Measurements from ENCODE around the gene DMXL1.
"Not testable (repeated sequence)": the region's sequence is repeated elsewhere in the genome, so short reads cannot be mapped to it uniquely, and the experiment has no call there.

DMXL1 gene

DNA sequence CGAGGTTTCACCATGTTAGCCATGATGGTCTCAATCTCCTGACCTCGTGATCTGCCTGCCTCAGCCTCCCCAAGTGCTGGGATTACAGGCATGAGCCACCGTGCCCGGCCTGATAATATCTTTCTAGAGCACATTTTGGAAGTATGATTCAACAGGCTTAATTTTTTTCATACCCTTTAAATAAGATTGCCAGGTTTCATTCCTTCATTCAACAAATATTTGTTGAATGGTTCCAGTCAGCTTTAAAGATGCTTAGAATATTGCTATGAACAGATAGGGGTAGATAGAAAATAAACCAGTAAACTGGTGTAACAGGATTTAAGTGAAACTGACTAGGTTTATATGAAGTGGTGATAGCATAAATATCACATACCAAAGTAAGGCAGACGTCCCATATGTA, 41.3 kb downstream of the DMXL1 start:
- DNase-seq = no peak
- Histone ChIP-seq H3K36me3 (ENCODE audit: control insufficient read depth in 4 of 4, insufficient read depth in 4 of 4, low read length in 3 of 4) (peaks cover 12 to 32% (median 16%) of the 10 kb centered on the region in 4 experiments), H3K4me1 (ENCODE audit: control extremely low read depth in 1 of 4, control insufficient read depth in 4 of 4, insufficient read depth in 4 of 4, low read length in 3 of 4) (no peaks in the 10 kb centered on the region), H3K9me3 (ENCODE audit: control extremely low read depth in 1 of 5, control insufficient read depth in 4 of 5, insufficient read depth in 2 of 5, low read depth in 1 of 5, low read length in 4 of 5) (no peaks in the 10 kb centered on the region), H3K27ac (ENCODE audit: insufficient read depth in 1 of 2, low read depth in 1 of 2, low read length in 2 of 2, poor library complexity in 1 of 2, severe bottlenecking in 2 of 2) (no peak overlapping the region), H3K27me3 (replicated peaks in 2 of 5; ENCODE audit: control insufficient read depth in 4 of 5, insufficient read depth in 5 of 5, low read length in 4 of 5) (no peaks in the 10 kb centered on the region), H3K4me3 (ENCODE audit: control insufficient read depth in 1 of 7, extremely low read depth in 1 of 7, insufficient read depth in 4 of 7, low read depth in 2 of 7, low read length in 6 of 7) (no peak overlapping the region)
- 91% methylated on average over 3 of the region's 5 CpGs for WGBS (ENCODE audit: insufficient coverage)
- CTCF ChIA-PET = interaction anchor here (0.6 to 1.0 kb wide), 2 partner anchors 43 to 63 kb away, joined by 3 read pairs; no protein-coding TSS in a partner anchor
- POLR2A ChIA-PET = no interaction called here

DNA sequence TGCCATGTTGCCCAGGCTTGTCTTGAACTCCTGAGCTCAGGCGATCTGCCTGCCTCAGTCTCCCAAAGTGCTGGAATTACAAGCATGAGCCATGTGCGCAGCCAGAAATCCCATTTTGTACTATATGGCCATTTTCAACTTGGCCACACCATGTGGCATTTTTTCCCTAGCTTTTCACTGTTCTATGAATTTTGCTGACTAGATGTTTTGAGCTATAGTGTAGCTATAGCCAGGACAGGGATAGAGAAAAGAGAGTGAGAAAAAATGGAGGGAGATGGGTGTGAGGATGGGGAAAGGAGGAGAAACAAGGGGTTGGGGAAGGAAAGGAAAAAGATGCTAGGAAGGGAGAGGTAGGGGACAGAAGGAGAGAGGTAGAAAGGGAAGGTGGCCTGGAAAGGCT, 46.4 kb downstream of the DMXL1 start:
- CTCF ChIA-PET = interaction anchor here (1.2 kb wide), 1 partner anchor 315 kb away, joined by 4 read pairs; no protein-coding TSS in a partner anchor
- Histone ChIP-seq H3K4me1 (ENCODE audit: control extremely low read depth in 1 of 4, control insufficient read depth in 4 of 4, insufficient read depth in 4 of 4, low read length in 3 of 4) (no peaks in the 10 kb centered on the region), H3K4me3 (ENCODE audit: control insufficient read depth in 1 of 7, extremely low read depth in 1 of 7, insufficient read depth in 4 of 7, low read depth in 2 of 7, low read length in 6 of 7) (no peak overlapping the region), H3K27me3 (replicated peaks in 2 of 5; ENCODE audit: control insufficient read depth in 4 of 5, insufficient read depth in 5 of 5, low read length in 4 of 5) (no peaks in the 10 kb centered on the region), H3K9me3 (ENCODE audit: control extremely low read depth in 1 of 5, control insufficient read depth in 4 of 5, insufficient read depth in 2 of 5, low read depth in 1 of 5, low read length in 4 of 5) (no peaks in the 10 kb centered on the region), H3K36me3 (ENCODE audit: control insufficient read depth in 4 of 4, insufficient read depth in 4 of 4, low read length in 3 of 4) (peaks cover 14 to 56% (median 33%) of the 10 kb centered on the region in 4 experiments), H3K27ac (ENCODE audit: insufficient read depth in 1 of 2, low read depth in 1 of 2, low read length in 2 of 2, poor library complexity in 1 of 2, severe bottlenecking in 2 of 2) (no peak overlapping the region)
- DNase-seq = no peak
- POLR2A ChIA-PET = no interaction called here
- WGBS (ENCODE audit: insufficient coverage) = 88% methylated on average over 1 of the region's 2 CpGs

DNA sequence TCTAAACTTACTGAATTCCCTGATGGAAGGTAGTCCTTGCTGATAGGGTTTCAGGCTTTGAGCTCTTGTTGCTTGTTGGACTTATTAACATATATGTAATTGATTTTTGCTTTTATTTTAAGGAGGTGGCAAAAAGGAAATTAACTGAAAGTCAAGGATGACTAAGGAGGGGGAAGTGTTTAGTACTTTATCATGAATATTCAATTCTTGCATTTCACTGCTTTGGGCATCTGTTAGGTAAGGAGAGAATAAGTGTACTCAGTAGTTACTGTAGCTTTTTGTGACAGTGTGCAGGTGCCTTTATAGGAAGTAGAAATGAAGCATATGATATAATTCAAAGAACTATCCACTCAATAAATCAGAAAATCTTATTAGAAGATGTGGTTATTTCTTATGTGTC, 47.1 kb downstream of the DMXL1 start:
- ChIA-PET CTCF (no interaction called here), POLR2A (no interaction called here)
- H3K4me1 ChIP-seq (ENCODE audit: control extremely low read depth in 1 of 4, control insufficient read depth in 4 of 4, insufficient read depth in 4 of 4, low read length in 3 of 4) = no peaks in the 10 kb centered on the region
- no peak overlapping the region for H3K4me3 ChIP-seq (ENCODE audit: control insufficient read depth in 1 of 7, extremely low read depth in 1 of 7, insufficient read depth in 4 of 7, low read depth in 2 of 7, low read length in 6 of 7)
- H3K27me3 ChIP-seq (replicated peaks in 2 of 5; ENCODE audit: control insufficient read depth in 4 of 5, insufficient read depth in 5 of 5, low read length in 4 of 5) = no peaks in the 10 kb centered on the region
- no peak overlapping the region for H3K27ac ChIP-seq (ENCODE audit: insufficient read depth in 1 of 2, low read depth in 1 of 2, low read length in 2 of 2, poor library complexity in 1 of 2, severe bottlenecking in 2 of 2)
- H3K9me3 ChIP-seq (ENCODE audit: control extremely low read depth in 1 of 5, control insufficient read depth in 4 of 5, insufficient read depth in 2 of 5, low read depth in 1 of 5, low read length in 4 of 5) = no peaks in the 10 kb centered on the region
- peaks cover 14 to 54% (median 31%) of the 10 kb centered on the region in 4 experiments for H3K36me3 ChIP-seq (ENCODE audit: control insufficient read depth in 4 of 4, insufficient read depth in 4 of 4, low read length in 3 of 4)
- DNase-seq = no peak

DNA sequence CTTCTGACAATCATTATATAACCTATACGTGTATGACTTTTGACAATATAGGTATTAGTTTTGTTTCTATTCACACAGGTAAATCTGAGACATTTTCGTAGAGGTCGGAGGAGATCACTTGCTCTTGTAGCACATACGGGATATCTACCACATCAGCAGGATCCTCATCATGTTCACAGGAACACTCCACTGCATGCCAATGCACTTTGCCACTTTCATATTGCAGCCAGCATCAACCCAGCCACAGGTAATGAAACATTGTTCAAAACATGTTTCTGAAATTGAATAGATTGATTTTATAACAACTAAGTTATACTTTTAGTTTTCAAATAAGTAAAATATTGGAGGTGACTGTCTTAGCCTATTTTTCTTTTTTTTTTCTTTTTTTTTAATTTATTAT, 50.0 kb downstream of the DMXL1 start:
- H3K27ac ChIP-seq (ENCODE audit: insufficient read depth in 1 of 2, low read depth in 1 of 2, low read length in 2 of 2, poor library complexity in 1 of 2, severe bottlenecking in 2 of 2) = no peak overlapping the region
- WGBS (ENCODE audit: insufficient coverage) = 100% methylated on average over 3 of the region's 4 CpGs
- ChIA-PET CTCF (interaction anchor here (0.9 to 1.0 kb wide), 2 partner anchors 71 to 313 kb away, joined by 3 read pairs; no protein-coding TSS in a partner anchor), POLR2A (interaction anchor here (1.1 kb wide), 1 partner anchor 50 kb away, joined by 3 read pairs; the partner anchor contains the start of gene DMXL1)
- DNase-seq = no peak
- no peaks in the 10 kb centered on the region for H3K9me3 ChIP-seq (ENCODE audit: control extremely low read depth in 1 of 5, control insufficient read depth in 4 of 5, insufficient read depth in 2 of 5, low read depth in 1 of 5, low read length in 4 of 5)
- H3K4me3 ChIP-seq (ENCODE audit: control insufficient read depth in 1 of 7, extremely low read depth in 1 of 7, insufficient read depth in 4 of 7, low read depth in 2 of 7, low read length in 6 of 7) = no peak overlapping the region
- no peaks in the 10 kb centered on the region for H3K27me3 ChIP-seq (replicated peaks in 2 of 5; ENCODE audit: control insufficient read depth in 4 of 5, insufficient read depth in 5 of 5, low read length in 4 of 5)
- H3K4me1 ChIP-seq (ENCODE audit: control extremely low read depth in 1 of 4, control insufficient read depth in 4 of 4, insufficient read depth in 4 of 4, low read length in 3 of 4) = no peaks in the 10 kb centered on the region
- peaks cover 8 to 58% (median 34%) of the 10 kb centered on the region in 4 experiments for H3K36me3 ChIP-seq (ENCODE audit: control insufficient read depth in 4 of 4, insufficient read depth in 4 of 4, low read length in 3 of 4)

DNA sequence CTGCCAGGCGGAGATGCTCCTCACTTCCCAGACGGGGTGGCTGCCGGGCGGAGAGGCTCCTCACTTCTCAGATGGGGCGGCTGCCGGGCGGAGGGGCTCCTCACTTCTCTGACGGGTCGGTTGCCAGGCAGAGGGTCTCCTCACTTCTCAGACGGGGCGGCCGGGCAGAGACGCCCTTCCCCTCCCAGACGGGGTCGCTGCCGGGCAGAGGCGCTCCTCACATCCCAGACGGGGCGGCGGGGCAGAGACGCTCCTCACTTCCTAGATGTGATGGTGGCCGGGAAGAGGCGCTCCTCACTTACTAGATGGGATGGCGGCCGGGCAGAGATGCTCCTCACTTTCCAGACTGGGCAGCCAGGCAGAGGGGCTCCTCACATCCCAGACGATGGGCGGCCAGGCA, 51.6 kb downstream of the DMXL1 start:
- H3K9me3 ChIP-seq (ENCODE audit: control extremely low read depth in 1 of 5, control insufficient read depth in 4 of 5, insufficient read depth in 2 of 5, low read depth in 1 of 5, low read length in 4 of 5); CTCF ChIA-PET; H3K27me3 ChIP-seq (replicated peaks in 2 of 5; ENCODE audit: control insufficient read depth in 4 of 5, insufficient read depth in 5 of 5, low read length in 4 of 5); DNase-seq; H3K4me3 ChIP-seq (ENCODE audit: control insufficient read depth in 1 of 7, extremely low read depth in 1 of 7, insufficient read depth in 4 of 7, low read depth in 2 of 7, low read length in 6 of 7); POLR2A ChIA-PET; H3K27ac ChIP-seq (ENCODE audit: insufficient read depth in 1 of 2, low read depth in 1 of 2, low read length in 2 of 2, poor library complexity in 1 of 2, severe bottlenecking in 2 of 2); H3K4me1 ChIP-seq (ENCODE audit: control extremely low read depth in 1 of 4, control insufficient read depth in 4 of 4, insufficient read depth in 4 of 4, low read length in 3 of 4): not testable (repeated sequence)
- 91% methylated on average over 13 of the region's 27 CpGs for WGBS (ENCODE audit: insufficient coverage)
- peaks cover 5 to 45% (median 27%) of the 10 kb centered on the region in 4 experiments for H3K36me3 ChIP-seq (ENCODE audit: control insufficient read depth in 4 of 4, insufficient read depth in 4 of 4, low read length in 3 of 4)

DNA sequence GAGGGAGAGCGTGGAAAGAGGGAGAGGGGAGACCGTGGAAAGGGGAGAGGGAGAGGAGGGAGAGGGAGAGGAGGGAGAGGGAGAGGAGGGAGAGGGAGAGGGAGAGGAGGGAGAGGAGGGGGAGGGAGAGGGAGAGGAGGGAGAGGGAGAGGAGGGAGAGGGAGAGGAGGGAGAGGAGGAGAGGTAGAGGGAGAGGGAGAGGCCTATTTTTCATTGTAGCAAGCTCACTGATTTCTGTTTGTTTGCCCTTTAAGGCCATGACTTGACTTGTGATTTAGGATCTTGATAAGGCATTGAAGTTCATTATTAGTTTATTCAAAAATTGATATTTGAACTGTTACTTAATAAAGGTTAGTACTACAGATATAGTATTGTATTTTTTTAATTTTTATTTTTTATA, 52.4 kb downstream of the DMXL1 start:
- POLR2A ChIA-PET = no interaction called here
- H3K27me3 ChIP-seq (replicated peaks in 2 of 5; ENCODE audit: control insufficient read depth in 4 of 5, insufficient read depth in 5 of 5, low read length in 4 of 5) = no peaks in the 10 kb centered on the region
- CTCF ChIA-PET = no interaction called here
- no peak for DNase-seq
- H3K9me3 ChIP-seq (ENCODE audit: control extremely low read depth in 1 of 5, control insufficient read depth in 4 of 5, insufficient read depth in 2 of 5, low read depth in 1 of 5, low read length in 4 of 5) = no peaks in the 10 kb centered on the region
- no peaks in the 10 kb centered on the region for H3K4me1 ChIP-seq (ENCODE audit: control extremely low read depth in 1 of 4, control insufficient read depth in 4 of 4, insufficient read depth in 4 of 4, low read length in 3 of 4)
- H3K4me3 ChIP-seq (ENCODE audit: control insufficient read depth in 1 of 7, extremely low read depth in 1 of 7, insufficient read depth in 4 of 7, low read depth in 2 of 7, low read length in 6 of 7) = no peak overlapping the region
- no peak overlapping the region for H3K27ac ChIP-seq (ENCODE audit: insufficient read depth in 1 of 2, low read depth in 1 of 2, low read length in 2 of 2, poor library complexity in 1 of 2, severe bottlenecking in 2 of 2)
- no CpG with 5 or more reads among the region's 2 CpGs for WGBS (ENCODE audit: insufficient coverage)
- peaks cover 5 to 37% (median 23%) of the 10 kb centered on the region in 4 experiments for H3K36me3 ChIP-seq (ENCODE audit: control insufficient read depth in 4 of 4, insufficient read depth in 4 of 4, low read length in 3 of 4)

DNA sequence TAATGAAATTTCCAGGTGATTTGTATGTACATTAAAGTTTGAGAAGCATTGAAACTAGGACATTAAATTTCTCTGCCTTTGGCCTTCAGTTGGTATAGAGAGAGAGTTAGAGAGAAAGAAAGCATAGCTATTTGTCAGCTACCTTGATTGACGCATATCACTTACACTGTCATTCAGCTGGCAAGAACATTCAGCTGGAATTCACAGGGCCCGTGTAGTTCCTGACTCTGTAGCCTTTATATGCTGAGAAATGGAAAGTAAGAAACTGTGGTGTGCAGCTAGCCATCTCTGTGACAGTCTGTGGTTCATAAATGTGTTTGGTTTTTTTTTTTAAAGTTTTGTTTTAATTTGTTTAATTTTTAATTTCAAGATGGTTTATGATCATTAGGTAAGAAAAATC, 58.9 kb downstream of the DMXL1 start:
- ChIA-PET CTCF (no interaction called here), POLR2A (no interaction called here)
- H3K4me1 ChIP-seq (ENCODE audit: control extremely low read depth in 1 of 4, control insufficient read depth in 4 of 4, insufficient read depth in 4 of 4, low read length in 3 of 4) = no peaks in the 10 kb centered on the region
- peaks cover 6 to 41% (median 16%) of the 10 kb centered on the region in 4 experiments for H3K36me3 ChIP-seq (ENCODE audit: control insufficient read depth in 4 of 4, insufficient read depth in 4 of 4, low read length in 3 of 4)
- H3K4me3 ChIP-seq (ENCODE audit: control insufficient read depth in 1 of 7, extremely low read depth in 1 of 7, insufficient read depth in 4 of 7, low read depth in 2 of 7, low read length in 6 of 7) = no peak overlapping the region
- no peak overlapping the region for H3K27ac ChIP-seq (ENCODE audit: insufficient read depth in 1 of 2, low read depth in 1 of 2, low read length in 2 of 2, poor library complexity in 1 of 2, severe bottlenecking in 2 of 2)
- 100% methylated on average over 2 of the region's 2 CpGs for WGBS (ENCODE audit: insufficient coverage)
- no peaks in the 10 kb centered on the region for H3K27me3 ChIP-seq (replicated peaks in 2 of 5; ENCODE audit: control insufficient read depth in 4 of 5, insufficient read depth in 5 of 5, low read length in 4 of 5)
- DNase-seq = no peak
- H3K9me3 ChIP-seq (ENCODE audit: control extremely low read depth in 1 of 5, control insufficient read depth in 4 of 5, insufficient read depth in 2 of 5, low read depth in 1 of 5, low read length in 4 of 5) = peaks cover 0 to 1% (median 0%) of the 10 kb centered on the region in 5 experiments

All from common myeloid progenitor, CD34-positive (primary cell).